GM19372 (cell line): ENCODE results near the gene LMOD3.

ENCODE experiments used
- ATAC-seq: cut with Tn5 transposase; IDR thresholded peaks from one replicate; pipeline ENCODE4 v1.9.1; 2021; ENCODE audit warnings: mild to moderate bottlenecking, low read depth, moderate library complexity; ENCODE audit not compliant: unreplicated experiment

The LMOD3 gene

DNA sequence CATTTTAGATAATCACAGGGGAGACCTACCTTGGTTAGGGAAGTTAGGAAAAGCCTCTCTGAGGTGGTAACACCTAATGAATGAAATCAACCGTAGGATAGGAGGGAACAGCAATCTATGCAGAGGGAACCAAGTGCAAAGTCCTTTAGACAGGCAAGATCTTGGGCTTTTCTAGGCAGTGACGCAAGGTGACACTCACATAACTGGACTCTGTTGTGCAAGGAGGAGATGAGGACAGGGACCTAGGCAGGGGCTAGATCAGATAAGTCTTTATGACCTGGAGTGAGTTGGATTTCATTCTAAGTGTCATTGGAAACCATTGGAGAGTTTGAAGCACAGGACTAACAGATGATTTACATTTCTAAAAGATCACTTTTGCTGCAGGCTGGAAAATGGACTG is 4.6 kb upstream of the LMOD3 start:
- no peak for ATAC-seq

DNA sequence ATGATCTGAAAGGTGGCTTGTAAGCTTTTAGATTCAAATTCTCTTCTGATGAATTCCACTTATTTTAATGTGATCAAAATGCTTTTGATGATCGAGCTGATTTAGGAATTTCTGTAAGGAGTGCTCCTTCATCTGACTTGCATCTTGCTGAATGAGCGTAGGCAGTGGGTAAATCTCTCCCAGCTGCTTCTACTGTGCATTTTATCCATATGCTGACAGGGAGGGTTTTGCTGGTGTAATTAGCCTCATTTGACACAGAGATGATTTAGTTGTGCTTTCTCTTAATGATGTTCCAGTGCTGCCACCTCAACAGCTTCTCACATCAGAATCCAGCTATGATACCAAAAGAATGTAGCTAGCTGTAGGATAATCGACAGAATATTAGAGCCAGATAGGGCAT is 3.8 kb upstream of the LMOD3 start:
- ATAC-seq, result no peak

DNA sequence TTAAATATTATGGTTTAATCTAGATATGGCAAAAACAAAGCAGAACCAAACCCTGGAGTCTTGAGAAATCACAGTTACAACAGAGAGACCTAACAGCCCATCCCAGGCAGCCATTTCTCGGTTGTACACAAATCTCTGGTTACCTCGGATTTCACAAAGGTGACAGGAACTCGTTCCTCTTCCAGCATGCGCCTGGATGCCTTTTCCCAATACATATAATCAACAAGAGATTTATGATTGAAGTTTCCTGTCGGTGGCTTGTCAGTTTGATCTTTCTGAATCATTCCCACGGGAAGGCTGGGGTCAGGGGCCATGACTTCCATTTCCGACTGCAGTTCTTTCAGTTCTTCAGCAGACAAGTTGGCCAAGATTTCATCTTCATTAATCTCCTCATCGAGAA is 445 bp downstream of the LMOD3 start:
- no peak for ATAC-seq

- ATAC-seq, result no peak
Measured at GRCh38 chr3:69121513-69121912, 882 bp downstream of the LMOD3 start.

- ATAC-seq, result peak; percentile 82
Measured at GRCh38 chr3:69120879-69121464, 1.4 kb downstream of the LMOD3 start.

DNA sequence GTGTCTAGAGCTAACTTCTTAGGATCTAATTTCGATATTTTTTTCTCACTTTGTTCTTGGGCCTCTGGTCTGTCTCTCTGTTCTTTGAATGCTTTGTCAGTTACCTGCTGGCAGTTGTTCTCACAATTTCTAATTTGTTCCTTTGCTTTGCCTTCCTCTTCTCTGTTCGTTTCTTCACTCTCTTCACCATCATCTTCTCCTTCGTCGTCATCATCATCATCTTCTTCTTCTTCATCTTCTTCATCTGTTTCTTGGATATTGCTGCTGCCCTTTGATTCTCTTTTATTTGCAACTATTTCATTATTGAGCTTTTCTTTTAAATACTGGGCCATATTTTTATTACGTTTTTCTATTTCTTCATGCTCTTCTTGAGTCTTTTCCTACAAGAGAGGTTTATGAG is 2.7 kb downstream of the LMOD3 start:
- ATAC-seq, result no peak

GRCh38 chr3:69119138-69119537 is 3.3 kb downstream of the LMOD3 start:
- no peak for ATAC-seq

GRCh38 chr3:69118555-69118954 is 3.8 kb downstream of the LMOD3 start:
- ATAC-seq, result no peak

GRCh38 chr3:69116897-69117296 is 5.5 kb downstream of the LMOD3 start:
- no peak for ATAC-seq

- no peak for ATAC-seq
Measured at GRCh38 chr3:69116162-69116561, 6.2 kb downstream of the LMOD3 start.

- ATAC-seq, result no peak
Measured at GRCh38 chr3:69115731-69116130, 6.7 kb downstream of the LMOD3 start.

- no peak for ATAC-seq
Measured at GRCh38 chr3:69113536-69113935, 8.9 kb downstream of the LMOD3 start.

DNA sequence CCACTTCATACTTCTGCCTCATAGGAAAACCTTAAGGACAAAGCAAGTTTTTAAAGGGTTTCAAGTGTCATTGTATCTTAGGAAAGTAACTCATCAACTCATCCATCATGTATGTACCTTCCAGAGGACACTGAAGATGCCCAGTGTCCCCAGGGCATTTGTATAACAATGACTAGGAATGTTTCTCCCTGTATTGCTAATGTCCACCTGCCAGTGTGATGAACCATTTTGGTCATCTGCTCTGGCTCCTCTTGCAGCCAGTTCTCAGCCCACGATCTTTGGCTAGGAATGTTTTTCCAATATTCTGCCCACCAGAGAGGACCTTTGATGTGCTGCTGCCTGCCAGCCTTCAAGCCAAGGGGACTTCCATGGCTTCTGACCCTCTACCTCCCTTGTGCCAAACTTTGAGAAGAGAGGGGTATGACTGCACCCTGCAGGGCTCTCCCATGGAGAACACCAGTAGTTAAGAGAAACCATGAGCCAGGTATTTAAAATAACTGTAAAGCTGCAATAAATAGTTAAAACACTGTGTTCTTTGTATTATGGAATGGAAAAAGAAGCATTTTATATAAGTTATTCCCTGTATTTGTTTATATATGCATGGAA is 11.4 kb downstream of the LMOD3 start:
- ATAC-seq, result no peak

- no peak for ATAC-seq
Measured at GRCh38 chr3:69108811-69109210, 13.6 kb downstream of the LMOD3 start.

- ATAC-seq, result no peak
Measured at GRCh38 chr3:69107841-69108240, 14.6 kb downstream of the LMOD3 start.

- ATAC-seq, result no peak
Measured at GRCh38 chr3:69105320-69105719, 17.1 kb downstream of the LMOD3 start.

DNA sequence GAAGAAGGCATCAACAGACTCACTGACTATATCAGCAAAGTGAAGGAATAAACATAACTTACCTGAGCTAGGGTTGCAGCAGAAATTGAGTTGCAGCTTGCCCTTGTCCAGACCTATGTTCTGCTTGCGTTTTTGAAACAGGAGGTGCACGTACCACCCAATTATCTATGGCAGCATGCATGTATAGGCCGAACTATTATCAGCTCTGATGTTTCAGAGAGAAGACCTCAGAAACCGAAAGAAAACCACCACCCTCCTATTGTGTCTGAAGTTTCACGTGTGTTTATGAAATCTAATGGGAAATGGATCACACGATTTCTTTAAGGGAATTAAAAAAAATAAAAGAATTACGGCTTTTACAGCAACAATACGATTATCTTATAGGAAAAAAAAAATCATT is 17.8 kb downstream of the LMOD3 start:
- no peak for ATAC-seq

DNA sequence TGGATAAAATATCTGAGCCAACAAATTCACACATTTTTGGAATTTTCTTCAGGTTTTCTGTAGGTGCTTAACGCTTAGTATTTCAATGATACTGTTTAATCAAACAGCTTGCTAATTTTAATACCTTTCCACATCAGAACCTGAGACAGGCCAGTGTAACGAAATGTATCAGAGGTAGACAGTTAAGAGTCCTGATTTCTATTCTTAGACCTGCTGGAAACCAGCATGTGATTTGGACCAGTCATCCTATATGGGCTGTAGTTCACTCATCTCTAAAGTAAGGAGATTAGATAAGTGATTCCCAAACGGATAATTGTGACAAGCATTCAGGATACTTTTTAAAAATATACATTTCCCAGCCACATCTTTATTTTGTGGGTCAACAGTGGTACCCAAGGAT is 19.3 kb downstream of the LMOD3 start:
- no peak for ATAC-seq

- no peak for ATAC-seq
Measured at GRCh38 chr3:69102384-69102783, 20.0 kb downstream of the LMOD3 start.

- no peak for ATAC-seq
Measured at GRCh38 chr3:69099576-69099975, 22.8 kb downstream of the LMOD3 start.

DNA sequence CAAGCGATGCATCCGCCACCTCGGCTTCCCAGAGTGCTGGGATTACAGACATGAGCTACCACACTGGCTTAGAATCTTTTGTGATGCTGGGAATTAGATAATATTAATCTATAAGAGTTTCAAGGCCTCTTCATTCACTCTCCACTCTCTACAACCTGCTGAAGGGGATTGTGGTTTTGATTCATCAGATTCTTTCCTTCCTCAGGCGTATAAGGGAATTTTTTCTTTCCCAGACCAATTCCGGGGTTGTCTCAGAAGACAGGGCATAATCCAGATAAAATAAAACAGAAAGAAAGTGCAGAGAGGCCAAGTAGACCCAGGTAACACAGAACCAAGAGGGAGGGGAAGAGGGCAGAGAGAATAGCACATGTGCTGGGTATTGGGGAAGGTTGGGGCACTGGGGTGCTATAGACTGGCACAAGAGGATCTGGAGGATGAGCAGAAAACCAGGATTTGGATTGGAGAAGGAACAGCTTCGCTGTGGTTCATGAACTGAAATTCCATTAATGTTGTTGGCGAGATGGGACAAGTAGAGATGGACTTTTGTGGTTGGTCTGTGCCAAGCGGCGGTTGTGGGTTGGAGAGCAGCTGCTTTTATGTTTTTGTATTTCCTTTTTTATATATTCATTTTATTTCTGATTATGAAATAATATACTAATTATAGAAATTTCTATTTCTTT is 24.8 kb downstream of the LMOD3 start:
- no peak for ATAC-seq

DNA sequence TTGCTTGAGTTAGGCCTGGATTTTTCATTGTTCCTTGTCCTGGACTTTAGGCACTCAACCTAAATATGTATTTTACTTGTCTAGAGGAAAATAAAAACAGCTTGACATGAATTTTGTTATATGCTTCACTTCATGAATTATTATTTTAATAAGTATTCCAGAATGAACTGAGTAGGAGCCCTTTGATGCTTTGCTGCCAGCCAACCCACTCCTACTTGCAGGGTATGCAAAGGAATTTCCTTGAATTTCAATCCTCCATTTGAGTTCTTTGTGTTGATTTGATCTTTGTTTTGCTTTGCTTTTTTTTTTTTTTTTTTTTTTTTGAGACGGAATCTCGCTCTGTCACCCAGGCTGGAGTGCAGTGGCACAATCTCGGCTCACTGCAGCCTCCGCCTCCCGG is 26.1 kb downstream of the LMOD3 start:
- ATAC-seq, result no peak
